Kidney epithelial cell (primary cell): ENCODE measurements around the gene REXO5. TPM values are rescaled to one million over a fixed set of nuclear protein-coding genes. Genes with fewer than 3 reads are reported as not detected.

ENCODE experiments used
- DNase-seq: peaks from one replicate; pipeline ENCODE4 v3.0.0-alpha.2; 2010; ENCODE audit warnings: low read depth
- H3K27me3 ChIP-seq: 2 replicates; pipeline ENCODE4 v1.6.0; 2011; ENCODE audit warnings: low read length; ENCODE audit not compliant: control insufficient read depth, insufficient read depth
- H3K36me3 ChIP-seq: 2 replicates; pipeline ENCODE4 v1.5.1; 2011; ENCODE audit warnings: low read length; ENCODE audit not compliant: control insufficient read depth, insufficient read depth
- H3K4me3 ChIP-seq: 2 replicates; pipeline ENCODE4 v1.5.1; 2011; ENCODE audit warnings: low read depth, mild to moderate bottlenecking, control low read depth, low read length
- total RNA-seq: library from RNA; depleted of rRNA; stranded (reverse); fragments of >200 nt; gene quantifications from 2 replicates; pipeline ENCODE4 v1.2.3, GENCODE V29; 2015
- TF ChIP-seq, protein P1 (sequence below): IDR thresholded peaks from 2 replicates; pipeline ENCODE4 v1.5.1; 2011; ENCODE audit warnings: mild to moderate bottlenecking, moderate library complexity, low read length, control low read depth, inconsistent platforms; ENCODE audit not compliant: insufficient read depth, poor library complexity, severe bottlenecking

The REXO5 gene
- total RNA-seq, 1 donor from 2014 or later, result 2.7 TPM

- Histone ChIP-seq H3K4me3 (no peak overlapping the region), H3K36me3 (peaks cover 2% of the 10 kb centered on the region), H3K27me3 (no peaks in the 10 kb centered on the region)
- TF ChIP-seq, protein P1, sequence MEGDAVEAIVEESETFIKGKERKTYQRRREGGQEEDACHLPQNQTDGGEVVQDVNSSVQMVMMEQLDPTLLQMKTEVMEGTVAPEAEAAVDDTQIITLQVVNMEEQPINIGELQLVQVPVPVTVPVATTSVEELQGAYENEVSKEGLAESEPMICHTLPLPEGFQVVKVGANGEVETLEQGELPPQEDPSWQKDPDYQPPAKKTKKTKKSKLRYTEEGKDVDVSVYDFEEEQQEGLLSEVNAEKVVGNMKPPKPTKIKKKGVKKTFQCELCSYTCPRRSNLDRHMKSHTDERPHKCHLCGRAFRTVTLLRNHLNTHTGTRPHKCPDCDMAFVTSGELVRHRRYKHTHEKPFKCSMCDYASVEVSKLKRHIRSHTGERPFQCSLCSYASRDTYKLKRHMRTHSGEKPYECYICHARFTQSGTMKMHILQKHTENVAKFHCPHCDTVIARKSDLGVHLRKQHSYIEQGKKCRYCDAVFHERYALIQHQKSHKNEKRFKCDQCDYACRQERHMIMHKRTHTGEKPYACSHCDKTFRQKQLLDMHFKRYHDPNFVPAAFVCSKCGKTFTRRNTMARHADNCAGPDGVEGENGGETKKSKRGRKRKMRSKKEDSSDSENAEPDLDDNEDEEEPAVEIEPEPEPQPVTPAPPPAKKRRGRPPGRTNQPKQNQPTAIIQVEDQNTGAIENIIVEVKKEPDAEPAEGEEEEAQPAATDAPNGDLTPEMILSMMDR, result no peak
- no peak for DNase-seq
Observed at GRCh38 chr16:20818929-20819585, 12.7 kb downstream of the REXO5 start.

- TF ChIP-seq, protein P1, result no peak
- DNase-seq, result no peak
- Histone ChIP-seq H3K4me3 (no peak overlapping the region), H3K36me3 (peaks cover 2% of the 10 kb centered on the region), H3K27me3 (no peaks in the 10 kb centered on the region)
Observed at GRCh38 chr16:20821682-20822081, 15.4 kb downstream of the REXO5 start.

GRCh38 chr16:20822521-20823325, 16.4 kb downstream of the REXO5 start:
- H3K27me3 ChIP-seq, result no peaks in the 10 kb centered on the region
- DNase-seq, result no peak
- H3K36me3 ChIP-seq, result peaks cover 2% of the 10 kb centered on the region
- TF ChIP-seq, protein P1, result no peak
- no peak overlapping the region for H3K4me3 ChIP-seq

GRCh38 chr16:20826039-20826566, 19.8 kb downstream of the REXO5 start:
- Histone ChIP-seq H3K36me3 (peaks cover 2% of the 10 kb centered on the region), H3K27me3 (no peaks in the 10 kb centered on the region), H3K4me3 (no peak overlapping the region)
- TF ChIP-seq, protein P1, result no peak
- DNase-seq, result no peak

- H3K4me3 ChIP-seq, result no peak overlapping the region
- no peak for DNase-seq
- no peaks in the 10 kb centered on the region for H3K36me3 ChIP-seq
- H3K27me3 ChIP-seq, result no peaks in the 10 kb centered on the region
- TF ChIP-seq, protein P1, result no peak
Observed at GRCh38 chr16:20829536-20829935, 23.2 kb downstream of the REXO5 start.
